GM23248 (cell line): ENCODE results near the gene SRGAP2C. TPM values are rescaled to one million over a fixed set of nuclear protein-coding genes. Genes with fewer than 3 reads are reported as not detected.
"Not testable (repeated sequence)": the region's sequence is repeated elsewhere in the genome, so short reads cannot be mapped to it uniquely, and the experiment has no call there.

Source experiments
- DNase-seq: peaks from one replicate; pipeline ENCODE4 v3.0.0-alpha.2; 2015
- H2AFZ ChIP-seq: fragments of 200-600 bp; sonication (generic); 2 replicates; pipeline ENCODE4 v1.6.1; 2016; ENCODE audit warnings: antibody characterized with exemption
- H3F3A ChIP-seq: fragments of 200-600 bp; sonication (generic); 2 replicates; pipeline ENCODE4 v1.6.1; 2016; ENCODE audit warnings: mild to moderate bottlenecking, antibody characterized with exemption, mixed run types; ENCODE audit not compliant: insufficient read depth
- H3K27ac ChIP-seq: fragments of 200-600 bp; sonication (generic); 2 replicates; pipeline ENCODE4 v1.5.1; 2016; ENCODE audit warnings: mild to moderate bottlenecking
- H3K27me3 ChIP-seq: fragments of 200-600 bp; sonication (generic); replicated peaks from 2 replicates; pipeline ENCODE4 v1.6.1; 2016; ENCODE audit warnings: mild to moderate bottlenecking; ENCODE audit not compliant: insufficient read depth
- H3K36me3 ChIP-seq: fragments of 200-600 bp; sonication (generic); 2 replicates; pipeline ENCODE4 v1.6.1; 2016; ENCODE audit warnings: low read depth, mild to moderate bottlenecking
- H3K4me1 ChIP-seq: fragments of 200-600 bp; sonication (generic); 2 replicates; pipeline ENCODE4 v1.6.1; 2016; ENCODE audit warnings: mild to moderate bottlenecking; ENCODE audit not compliant: insufficient read depth
- H3K4me2 ChIP-seq: fragments of 200-600 bp; sonication (generic); one replicate; pipeline ENCODE4 v1.6.1; 2016; ENCODE audit warnings: mild to moderate bottlenecking; ENCODE audit not compliant: unreplicated experiment
- H3K4me3 ChIP-seq: fragments of 200-600 bp; sonication (generic); 2 replicates; pipeline ENCODE4 v1.5.1; 2016; ENCODE audit warnings: mild to moderate bottlenecking
- H3K79me2 ChIP-seq: fragments of 200-600 bp; sonication (generic); 2 replicates; pipeline ENCODE4 v1.6.1; 2016; ENCODE audit warnings: mild to moderate bottlenecking; ENCODE audit not compliant: insufficient read depth
- H3K9ac ChIP-seq: fragments of 200-600 bp; sonication (generic); 2 replicates; pipeline ENCODE4 v1.6.1; 2016; ENCODE audit warnings: mild to moderate bottlenecking
- H3K9me2 ChIP-seq: fragments of 200-600 bp; sonication (generic); 2 replicates; pipeline ENCODE4 v1.6.1; 2016; ENCODE audit warnings: mixed run types, mild to moderate bottlenecking, moderate library complexity; ENCODE audit not compliant: insufficient read depth
- H3K9me3 ChIP-seq: fragments of 200-600 bp; sonication (generic); one replicate; pipeline ENCODE4 v1.6.1; 2017; ENCODE audit warnings: low read depth
- H4K20me1 ChIP-seq: fragments of 200-600 bp; sonication (generic); 2 replicates; pipeline ENCODE4 v1.6.0; 2016; ENCODE audit not compliant: insufficient read depth
- WGBS, 2 experiments: methylation state at CpG; one replicate each; pipeline ENCODE4 v1.1.6; 2015 to 2017; ENCODE audit warnings: low lambda C conversion rate in 2 of 2, low coverage in 1 of 2; ENCODE audit errors: missing lambda C conversion rate in 2 of 2; 5-methylcytosine and 5-hydroxymethylcytosine counted together
- in situ Hi-C: fragments of 300-500 bp; cut with MboI; formaldehyde crosslinking; loops from 2 replicates; pipeline ENCODE4 v1.15.0; 2020
- polyA plus RNA-seq: library from polyadenylated mRNA; unstranded; fragments of >200 nt; fragmentation: Nextera tagmentation; extraction: Ambion mirVana; gene quantifications from 2 replicates; pipeline ENCODE4 v1.2.1, GENCODE V29; 2016
- total RNA-seq: library from RNA; depleted of rRNA; stranded (reverse); fragments of >200 nt; shearing (Covaris generic); gene quantifications from 2 replicates; pipeline ENCODE4 v1.2.3, GENCODE V29; 2014

The SRGAP2C gene
- total and polyA plus RNA-seq, 2 experiments from 2014 or later, result 15.6 to 21.5 TPM

DNA sequence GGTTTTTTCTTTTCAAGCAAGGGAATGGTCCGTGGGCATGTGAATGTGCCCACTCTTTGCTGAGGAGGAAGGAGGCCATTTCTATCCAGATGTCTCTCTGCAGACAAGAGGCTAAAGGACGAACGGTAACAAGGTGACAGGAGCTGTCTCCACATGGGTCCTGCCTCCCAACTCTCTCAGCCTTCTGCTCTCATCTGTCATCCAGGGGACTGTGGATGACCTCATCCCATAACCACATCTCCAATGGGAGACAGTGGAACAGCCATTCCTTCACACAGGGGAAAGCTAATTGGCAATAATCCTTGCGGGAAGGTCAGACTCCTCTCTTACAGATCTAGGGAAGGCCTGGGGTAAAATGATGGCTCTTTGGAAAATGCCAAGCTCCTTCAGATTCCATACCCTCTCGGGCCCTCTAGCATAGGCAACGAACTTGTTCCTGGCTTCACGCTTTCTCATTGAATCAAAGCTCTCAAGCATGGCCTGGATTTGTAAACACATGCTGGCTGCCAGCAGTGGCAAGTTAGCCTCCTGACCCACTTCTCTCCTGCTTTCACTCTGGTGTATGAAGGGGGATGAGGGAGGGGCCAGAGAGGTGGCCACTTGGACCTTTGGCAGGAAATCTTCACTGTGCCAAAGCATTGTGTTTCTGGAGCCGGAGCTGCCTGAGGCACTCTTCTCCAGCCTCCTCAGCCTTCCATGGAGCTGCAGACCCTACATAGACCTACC lies 201.0 kb downstream of the SRGAP2C start:
- H3F3A ChIP-seq, H3K36me3 ChIP-seq, H3K9ac ChIP-seq, H2AFZ ChIP-seq, H3K9me2 ChIP-seq, H3K9me3 ChIP-seq, H3K27me3 ChIP-seq, in situ Hi-C loops, H3K4me1 ChIP-seq, H3K79me2 ChIP-seq, H3K4me3 ChIP-seq, H3K27ac ChIP-seq, H3K4me2 ChIP-seq, H4K20me1 ChIP-seq, DNase-seq: not testable (repeated sequence)
- WGBS, 2 experiments, result 97 to 100% methylated on average over 4 to 6 of the region's 8 CpGs

DNA sequence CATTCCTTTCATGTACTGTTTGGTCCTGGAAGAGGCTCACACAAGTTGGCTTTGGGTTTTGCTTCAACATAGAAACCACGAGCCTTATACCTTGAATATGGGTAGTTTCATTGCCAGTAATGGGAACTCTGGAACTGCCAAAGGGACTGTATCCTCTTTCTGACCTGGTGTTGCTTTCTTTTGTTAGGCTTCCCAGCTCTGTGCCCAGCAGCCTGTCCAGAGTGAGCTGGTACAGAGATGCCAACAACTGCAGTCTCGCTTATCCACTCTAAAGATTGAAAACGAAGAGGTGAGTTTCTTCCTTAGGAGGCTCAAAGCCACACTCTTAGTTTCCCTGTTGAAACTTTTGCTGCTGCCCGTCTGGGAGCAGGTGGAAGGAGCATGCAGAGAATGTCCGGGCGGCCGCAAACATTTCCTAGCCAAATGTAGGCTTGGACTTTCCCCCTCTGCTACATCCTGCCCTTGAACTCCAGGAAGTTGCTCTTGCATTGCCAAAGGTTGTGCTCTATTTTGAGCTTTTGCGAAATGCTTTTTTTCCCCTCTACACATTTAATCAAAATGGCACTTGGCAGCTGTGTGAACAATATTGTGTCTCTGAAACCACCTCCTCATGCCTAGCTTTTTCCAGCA lies 201.7 kb downstream of the SRGAP2C start:
- WGBS, 2 experiments, result no CpG with 5 or more reads among the region's 8 CpGs
- H3K9me2 ChIP-seq, H3K27me3 ChIP-seq, H2AFZ ChIP-seq, H3K79me2 ChIP-seq, in situ Hi-C loops, H3K4me1 ChIP-seq, H3F3A ChIP-seq, H3K9me3 ChIP-seq, DNase-seq, H3K4me2 ChIP-seq, H3K9ac ChIP-seq, H3K4me3 ChIP-seq, H3K27ac ChIP-seq, H4K20me1 ChIP-seq, H3K36me3 ChIP-seq: not testable (repeated sequence)

DNA sequence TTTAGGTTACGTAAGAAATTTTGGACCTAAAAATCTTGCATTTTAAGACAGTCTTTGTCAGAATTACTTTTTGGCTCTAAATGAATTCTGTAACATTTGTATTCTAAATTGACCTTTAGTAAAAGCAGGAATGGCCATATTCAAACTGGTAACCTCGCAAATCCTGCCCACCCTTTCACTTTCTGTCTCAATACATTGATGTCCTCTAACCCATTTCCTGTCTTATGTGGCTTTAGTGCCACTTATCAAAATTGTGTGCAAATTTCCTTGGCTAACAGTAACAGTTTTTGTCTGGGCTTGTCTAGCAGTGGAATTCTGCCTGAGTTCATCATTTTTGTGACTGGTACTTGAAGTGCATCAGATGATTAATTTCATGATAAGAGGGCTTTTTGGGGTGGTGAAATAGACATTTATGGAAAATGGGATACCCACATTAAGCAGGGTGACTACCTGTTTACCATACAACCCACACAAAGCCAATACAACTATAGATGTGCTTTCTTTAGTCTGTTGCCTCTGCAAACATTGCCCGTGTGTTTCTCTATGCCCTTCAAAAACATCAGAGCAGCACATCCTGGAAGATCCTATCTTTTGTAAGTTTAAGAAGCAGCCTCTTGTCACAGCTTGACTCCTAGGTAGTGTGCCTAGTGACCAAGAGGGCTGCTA lies 205.3 kb downstream of the SRGAP2C start:
- H3K27me3 ChIP-seq, H3K9me3 ChIP-seq, H3K4me1 ChIP-seq, H3K79me2 ChIP-seq, H3K27ac ChIP-seq, H4K20me1 ChIP-seq, H2AFZ ChIP-seq, H3F3A ChIP-seq, H3K9me2 ChIP-seq, H3K36me3 ChIP-seq, H3K4me3 ChIP-seq, in situ Hi-C loops, H3K9ac ChIP-seq, H3K4me2 ChIP-seq, DNase-seq: not testable (repeated sequence)
- no CpG with 5 or more reads among the region's 3 CpGs for WGBS, 2 experiments

DNA sequence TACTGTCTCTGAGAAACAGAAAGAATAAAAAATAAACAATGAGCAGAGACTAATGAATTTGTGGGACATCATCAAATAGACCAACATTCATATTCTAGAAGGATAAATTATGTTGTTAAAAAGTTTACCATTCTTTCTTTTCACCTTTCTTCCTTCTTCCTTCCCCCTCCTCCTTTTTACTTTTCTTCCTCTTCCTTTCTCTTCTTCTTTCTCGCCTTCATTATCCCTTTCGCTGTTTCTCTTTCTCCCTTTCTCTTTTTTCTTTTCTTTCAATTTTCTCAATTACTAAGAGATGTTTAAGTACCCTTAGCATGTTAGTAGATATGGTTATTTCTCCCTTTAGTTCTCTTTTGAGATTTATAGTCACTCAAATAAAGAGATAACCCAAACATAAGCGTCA lies 207.4 kb downstream of the SRGAP2C start:
- H3K9ac ChIP-seq, DNase-seq, H3K79me2 ChIP-seq, H3F3A ChIP-seq, H3K4me2 ChIP-seq, H3K27me3 ChIP-seq, H3K4me1 ChIP-seq, H3K27ac ChIP-seq, H4K20me1 ChIP-seq, H2AFZ ChIP-seq, H3K9me2 ChIP-seq, in situ Hi-C loops, H3K4me3 ChIP-seq, H3K9me3 ChIP-seq, H3K36me3 ChIP-seq: not testable (repeated sequence)
- WGBS, 2 experiments, result 100% methylated on average over 3 of the region's 3 CpGs

DNA sequence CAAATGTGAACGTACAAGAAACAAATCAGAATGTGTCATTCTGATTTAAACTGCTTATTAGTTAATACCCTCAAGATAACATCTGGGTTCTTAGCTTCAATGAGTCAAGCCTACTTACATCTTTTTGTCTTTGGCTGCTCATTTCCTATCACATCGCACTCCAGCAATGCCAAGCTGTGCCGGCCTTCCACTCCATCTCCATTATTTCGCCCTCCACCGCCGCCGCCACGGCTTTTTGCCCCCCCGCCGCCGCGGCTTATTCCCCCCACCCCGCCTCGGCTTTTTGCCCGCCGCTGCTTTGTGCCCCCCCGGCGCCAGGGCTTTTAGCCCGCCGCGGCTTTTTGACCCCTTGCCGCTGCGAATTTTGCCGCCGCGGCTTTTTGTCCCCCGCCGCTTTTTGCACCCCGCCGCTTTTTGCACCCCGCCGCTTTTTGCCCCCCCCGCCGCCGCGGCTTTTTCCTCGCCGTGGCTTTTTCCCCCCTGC lies 211.0 kb downstream of the SRGAP2C start:
- WGBS, 2 experiments, result 7 to 11% methylated on average over 9 to 37 of the region's 38 CpGs

DNA sequence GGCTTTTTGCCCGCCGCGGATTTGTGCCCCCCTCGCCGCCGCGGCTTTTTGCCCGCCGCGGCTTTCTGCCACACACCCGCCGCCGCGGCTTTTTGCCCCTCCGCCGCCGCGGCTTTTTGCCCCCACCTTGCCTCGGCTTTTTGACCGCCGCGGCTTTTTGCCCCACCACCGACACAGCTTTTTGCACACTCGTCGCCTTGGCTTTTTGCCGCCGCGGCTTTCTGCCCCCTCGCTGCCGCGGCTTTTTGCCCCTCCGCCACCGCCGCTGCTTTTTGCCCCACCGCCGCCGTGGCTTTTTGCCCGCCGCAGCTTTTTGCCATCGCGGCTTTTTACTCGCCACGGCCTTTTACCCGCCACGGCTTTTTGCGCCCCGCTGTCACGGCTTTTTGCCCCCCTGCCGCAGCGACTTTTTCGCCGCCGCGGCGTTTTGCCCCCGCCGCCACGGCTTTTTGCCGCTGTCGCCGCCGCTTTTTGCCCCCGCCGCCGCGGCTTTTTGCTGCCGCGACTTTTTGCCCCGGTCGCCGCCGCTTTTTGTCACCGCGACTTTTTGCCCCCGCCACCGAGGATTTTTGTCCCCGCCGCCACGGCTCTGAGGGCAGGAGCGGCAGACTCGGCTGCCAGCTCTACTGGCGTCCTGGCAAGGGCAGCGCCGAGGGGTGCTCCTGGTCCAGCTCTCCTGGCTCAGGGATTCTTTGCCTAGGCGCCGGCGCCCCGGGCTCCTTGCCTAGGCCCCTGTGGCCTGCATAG lies 211.7 kb downstream of the SRGAP2C start:
- H3K4me2 ChIP-seq, result peak overlapping the region; percentile 78

More for the DNA sequence above, 211.0 kb downstream of the SRGAP2C start:
- H3K36me3 ChIP-seq, H3K27ac ChIP-seq, in situ Hi-C loops, H2AFZ ChIP-seq, H4K20me1 ChIP-seq, H3F3A ChIP-seq, H3K27me3 ChIP-seq, H3K9me2 ChIP-seq, H3K79me2 ChIP-seq, H3K4me1 ChIP-seq, H3K9me3 ChIP-seq: not testable (repeated sequence)
- Histone ChIP-seq H3K4me3 (peak overlapping the region; percentile 62), H3K9ac (peak overlapping the region; percentile 24; the same call in 1 of the 2 replicates), H3K4me2 (peak overlapping the region; percentile 37)
- peak; percentile 52 for DNase-seq

DNA sequence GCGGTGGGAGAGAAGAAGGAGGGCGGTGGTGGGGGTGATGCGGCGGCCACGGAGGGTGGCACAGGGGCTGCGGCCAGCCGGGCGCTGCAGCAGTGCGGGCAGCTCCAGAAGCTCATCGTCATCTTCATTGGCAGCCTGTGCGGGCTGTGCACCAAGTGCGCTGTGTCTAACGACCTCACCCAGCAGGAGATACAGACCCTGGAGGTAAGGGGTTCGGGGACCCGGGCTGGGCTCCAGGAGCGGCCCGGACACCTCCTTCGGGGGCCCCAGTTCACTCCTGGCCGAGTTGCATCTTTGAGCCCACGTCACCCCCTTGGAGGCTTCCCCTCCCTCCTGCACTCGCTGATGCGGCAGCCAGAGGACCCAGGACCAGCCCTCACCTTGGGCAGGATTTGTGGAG lies 212.3 kb downstream of the SRGAP2C start:
- in situ Hi-C loops, H3K36me3 ChIP-seq, H3K9me3 ChIP-seq, H4K20me1 ChIP-seq, H3K27me3 ChIP-seq, H3K79me2 ChIP-seq, H3K4me1 ChIP-seq, H2AFZ ChIP-seq, H3K9me2 ChIP-seq, H3F3A ChIP-seq, H3K27ac ChIP-seq: not testable (repeated sequence)
- Histone ChIP-seq H3K4me3 (peak overlapping the region; percentile 76), H3K9ac (peak overlapping the region; percentile 55), H3K4me2 (peak overlapping the region; percentile 78)
- WGBS, 2 experiments, result 25 to 43% methylated on average over 9 to 22 of the region's 22 CpGs
- DNase-seq, result peak; percentile 4

More for the DNA sequence above, 211.7 kb downstream of the SRGAP2C start:
- H3K4me1 ChIP-seq, H3K9me3 ChIP-seq, H3K79me2 ChIP-seq, H3K27ac ChIP-seq, H3F3A ChIP-seq, H3K36me3 ChIP-seq, in situ Hi-C loops, H3K9me2 ChIP-seq, H4K20me1 ChIP-seq, H3K27me3 ChIP-seq: not testable (repeated sequence)
- WGBS, 2 experiments, result 3% methylated on average over 38 to 88 of the region's 88 CpGs
- peak; percentile 34 for DNase-seq
- Histone ChIP-seq H3K9ac (peak overlapping the region; percentile 55), H2AFZ (peak overlapping the region; percentile 65), H3K4me3 (peak overlapping the region; percentile 76)
